WTC11 (cell line): ENCODE data around the gene ENDOV. TPM values are rescaled to one million over a fixed set of nuclear protein-coding genes. Genes with fewer than 3 reads are reported as not detected.

Experiments
- ATAC-seq: fragments of 200-7000 bp; cut with Tn5 transposase; 2 replicates; pipeline ENCODE4 v1.10.0; 2021; ENCODE audit warnings: mild to moderate bottlenecking, moderate library complexity
- CTCF ChIA-PET: fragments of 300-600 bp; sonication (Branson Sonifier 250); formaldehyde crosslinking; loops from one replicate; lab custom pipeline; 2021; ENCODE audit warnings: antibody characterized with exemption; lab: Charles Lee
- POLR2A ChIA-PET: fragments of 350-600 bp; sonication (Branson Sonifier 250); formaldehyde crosslinking; loops from one replicate; lab custom pipeline; 2021; ENCODE audit warnings: antibody characterized with exemption; lab: Charles Lee
- DNase-seq: peaks from one replicate; pipeline ENCODE4 v3.0.0; 2021; ENCODE audit warnings: low spot score
- H3K27ac Mint-ChIP-seq: 2 replicates; pipeline ENCODE4 v1.8.0; 2021; ENCODE audit warnings: mixed read lengths
- H3K27me3 Mint-ChIP-seq: 2 replicates; pipeline ENCODE4 v1.8.0; 2021; ENCODE audit warnings: low read depth, mild to moderate bottlenecking, moderate library complexity, mixed read lengths
- H3K36me3 Mint-ChIP-seq: 2 replicates; pipeline ENCODE4 v1.8.0; 2021; ENCODE audit warnings: mixed read lengths
- H3K4me1 Mint-ChIP-seq: 2 replicates; pipeline ENCODE4 v1.8.0; 2022; ENCODE audit warnings: mixed read lengths
- H3K4me3 Mint-ChIP-seq: 2 replicates; pipeline ENCODE4 v1.8.0; 2021; ENCODE audit warnings: mild to moderate bottlenecking, moderate library complexity, mixed read lengths
- H3K9me3 Mint-ChIP-seq: 2 replicates; pipeline ENCODE4 v1.8.0; 2021; ENCODE audit warnings: mixed read lengths
- ATF1 ChIP-seq: sonication (generic); formaldehyde crosslinking; IDR thresholded peaks from 2 replicates; pipeline ENCODE4 v1.8.1; 2023; ENCODE audit warnings: mild to moderate bottlenecking, moderate library complexity, missing genetic modification reagents
- ATF3 ChIP-seq: sonication (generic); formaldehyde crosslinking; conservative IDR thresholded peaks from 2 replicates; pipeline ENCODE4 v1.8.1; 2022; ENCODE audit warnings: mild to moderate bottlenecking, missing genetic modification reagents
- ERG ChIP-seq: fragments of 250-450 bp; sonication (Bioruptor Pico); IDR thresholded peaks from 2 replicates; pipeline ENCODE4 v1.8.0; 2021; ENCODE audit warnings: mild to moderate bottlenecking
- ETV6 ChIP-seq: sonication (generic); formaldehyde crosslinking; IDR thresholded peaks from 2 replicates; pipeline ENCODE4 v1.8.1; 2022; ENCODE audit warnings: mild to moderate bottlenecking, missing genetic modification reagents
- FOXK1 ChIP-seq: sonication (generic); formaldehyde crosslinking; IDR thresholded peaks from 2 replicates; pipeline ENCODE4 v1.8.0; 2022; ENCODE audit warnings: mild to moderate bottlenecking, moderate library complexity, missing genetic modification reagents
- FOXP4 ChIP-seq: sonication (generic); formaldehyde crosslinking; IDR thresholded peaks from 2 replicates; pipeline ENCODE4 v1.8.0; 2022; ENCODE audit warnings: mild to moderate bottlenecking, missing genetic modification reagents
- GRHL2 ChIP-seq: fragments of 250-450 bp; sonication (Bioruptor Pico); IDR thresholded peaks from 2 replicates; pipeline ENCODE4 v1.8.0; 2022; ENCODE audit warnings: mild to moderate bottlenecking, moderate library complexity; ENCODE audit not compliant: insufficient replicate concordance, severe bottlenecking
- IRF1 ChIP-seq: sonication (generic); formaldehyde crosslinking; IDR thresholded peaks from 2 replicates; pipeline ENCODE4 v1.8.0; 2023; ENCODE audit warnings: missing genetic modification reagents
- KAT7 ChIP-seq: sonication (generic); formaldehyde crosslinking; IDR thresholded peaks from 2 replicates; pipeline ENCODE4 v1.8.1; 2023; ENCODE audit warnings: missing genetic modification reagents, mild to moderate bottlenecking, borderline replicate concordance
- MLX ChIP-seq: sonication (generic); formaldehyde crosslinking; IDR thresholded peaks from 2 replicates; pipeline ENCODE4 v1.8.1; 2023; ENCODE audit warnings: mild to moderate bottlenecking, missing genetic modification reagents, moderate library complexity
- MXD4 ChIP-seq: fragments of 250-450 bp; sonication (Bioruptor Pico); IDR thresholded peaks from 2 replicates; pipeline ENCODE4 v1.8.0; 2021; ENCODE audit warnings: mild to moderate bottlenecking, moderate library complexity, borderline replicate concordance
- NR1H2 ChIP-seq: sonication (generic); formaldehyde crosslinking; IDR thresholded peaks from 2 replicates; pipeline ENCODE4 v1.9.0; 2021; ENCODE audit warnings: mild to moderate bottlenecking, moderate library complexity, missing genetic modification reagents
- PREB ChIP-seq: sonication (generic); formaldehyde crosslinking; IDR thresholded peaks from 2 replicates; pipeline ENCODE4 v1.8.1; 2022; ENCODE audit warnings: mild to moderate bottlenecking, missing genetic modification reagents, moderate library complexity, borderline replicate concordance
- ZNF232 ChIP-seq: sonication (generic); formaldehyde crosslinking; IDR thresholded peaks from 2 replicates; pipeline ENCODE4 v1.8.0; 2022; ENCODE audit warnings: mild to moderate bottlenecking, missing genetic modification reagents
- ZNF317 ChIP-seq: sonication (generic); formaldehyde crosslinking; IDR thresholded peaks from 2 replicates; pipeline ENCODE4 v1.8.1; 2023; ENCODE audit warnings: low read depth, mild to moderate bottlenecking, moderate library complexity, missing genetic modification reagents, borderline replicate concordance
- ZNF396 ChIP-seq: fragments of 250-450 bp; sonication (Bioruptor Pico); IDR thresholded peaks from 2 replicates; pipeline ENCODE4 v1.8.0; 2021; ENCODE audit warnings: mild to moderate bottlenecking, moderate library complexity, borderline replicate concordance
- ZNF416 ChIP-seq: fragments of 250-450 bp; sonication (Bioruptor Pico); IDR thresholded peaks from 2 replicates; pipeline ENCODE4 v1.9.0; 2021; ENCODE audit warnings: mild to moderate bottlenecking, inconsistent platforms
- ZSCAN18 ChIP-seq: fragments of 250-450 bp; sonication (Bioruptor Pico); IDR thresholded peaks from 2 replicates; pipeline ENCODE4 v2.1.2; 2022; ENCODE audit warnings: mild to moderate bottlenecking, moderate library complexity
- total RNA-seq: library from RNA; stranded (reverse); gene quantifications from 3 replicates; pipeline ENCODE4 v1.2.3, GENCODE V29; 2021

Gene ENDOV
- total RNA-seq, 1 experiment from 2014 or later: 25.2 TPM

- DNase-seq: no peak
- ChIA-PET CTCF (no interaction called here), POLR2A (no interaction called here)
- no peak overlapping the region for H3K4me3 Mint-ChIP-seq
- no peaks in the 10 kb centered on the region for H3K9me3 Mint-ChIP-seq
- no peak for ATAC-seq
- TF ChIP-seq ZNF317 (CRISPR knock-in tag) (no peak), ERG (CRISPR knock-in tag) (no peak), MLX (CRISPR knock-in tag) (no peak), FOXP4 (CRISPR knock-in tag) (no peak), PREB (no peak), ATF3 (CRISPR knock-in tag) (no peak), GRHL2 (no peak)
- peaks cover 15% of the 10 kb centered on the region for H3K4me1 Mint-ChIP-seq
- no peak overlapping the region for H3K27ac Mint-ChIP-seq
- peaks cover 39% of the 10 kb centered on the region for H3K27me3 Mint-ChIP-seq
- no peaks in the 10 kb centered on the region for H3K36me3 Mint-ChIP-seq
Measured at GRCh38 chr17:80457236-80457856, 42.4 kb downstream of the ENDOV start.

- no peak for ATAC-seq
- Mint-ChIP-seq H3K27ac (no peak overlapping the region), H3K27me3 (peaks cover 37% of the 10 kb centered on the region), H3K36me3 (no peaks in the 10 kb centered on the region), H3K9me3 (no peaks in the 10 kb centered on the region), H3K4me1 (peaks cover 15% of the 10 kb centered on the region), H3K4me3 (no peak overlapping the region)
- TF ChIP-seq ATF1: no peak
- TF ChIP-seq ZSCAN18: no peak
- TF ChIP-seq ETV6: no peak
- no peak for TF ChIP-seq ZNF396
- TF ChIP-seq IRF1 (CRISPR knock-in tag): no peak
- TF ChIP-seq FOXK1: no peak
- no peak for TF ChIP-seq NR1H2 (CRISPR knock-in tag)
- no peak for TF ChIP-seq KAT7 (CRISPR knock-in tag)
- no peak for TF ChIP-seq MXD4 (CRISPR knock-in tag)
- TF ChIP-seq FOXP4 (CRISPR knock-in tag): no peak
- no peak for TF ChIP-seq ZNF416 (CRISPR knock-in tag)
- no peak for TF ChIP-seq ZNF232 (CRISPR knock-in tag)
- ChIA-PET POLR2A (no interaction called here), CTCF (no interaction called here)
- no peak for DNase-seq
Measured at GRCh38 chr17:80458016-80458415, 43.0 kb downstream of the ENDOV start.
